Chondrocyte (in vitro differentiated cells): ENCODE results near the gene LRRC7. TPM values are rescaled to one million over a fixed set of nuclear protein-coding genes. Genes with fewer than 3 reads are reported as not detected.

Experiments
- DNase-seq: peaks from one replicate; pipeline ENCODE4 v3.0.0; 2021; ENCODE audit warnings: mixed read lengths, low spot score
- H3K27ac Mint-ChIP-seq: one replicate; pipeline ENCODE4 v1.8.0; 2021; ENCODE audit warnings: mild to moderate bottlenecking, moderate library complexity, mixed read lengths; ENCODE audit not compliant: unreplicated experiment
- H3K27me3 Mint-ChIP-seq: 2 replicates; pipeline ENCODE4 v1.8.0; 2021; ENCODE audit warnings: low read depth, mixed read lengths
- H3K36me3 Mint-ChIP-seq: 2 replicates; pipeline ENCODE4 v1.8.0; 2021; ENCODE audit warnings: low read depth, mixed read lengths
- H3K4me1 Mint-ChIP-seq: 2 replicates; pipeline ENCODE4 v1.8.0; 2021; ENCODE audit warnings: low read depth, mild to moderate bottlenecking, mixed read lengths
- H3K4me3 Mint-ChIP-seq: one replicate; pipeline ENCODE4 v1.8.0; 2021; ENCODE audit warnings: mild to moderate bottlenecking, moderate library complexity, mixed read lengths; ENCODE audit not compliant: unreplicated experiment
- H3K9me3 Mint-ChIP-seq: 2 replicates; pipeline ENCODE4 v1.8.0; 2021; ENCODE audit warnings: low read depth, mixed read lengths
- long read RNA-seq: library from polyadenylated mRNA; stranded (forward); transcript quantifications from one replicate; pipeline ENCODE4 v2.0.0, GENCODE V29; 2021
- total RNA-seq: library from RNA; stranded (reverse); gene quantifications from 3 replicates; pipeline ENCODE4 v1.2.1, GENCODE V29; 2021
- TF ChIP-seq, protein P1 (sequence below): fragments of 200-600 bp; sonication (generic); IDR thresholded peaks from 2 replicates; pipeline ENCODE4 v1.5.0; 2021; ENCODE audit warnings: antibody characterized with exemption, mild to moderate bottlenecking, moderate library complexity

Gene LRRC7
- 0.58 TPM in 1 of 3 replicates, not detected in the others for total RNA-seq
- long read RNA-seq, result 0 reads

DNA sequence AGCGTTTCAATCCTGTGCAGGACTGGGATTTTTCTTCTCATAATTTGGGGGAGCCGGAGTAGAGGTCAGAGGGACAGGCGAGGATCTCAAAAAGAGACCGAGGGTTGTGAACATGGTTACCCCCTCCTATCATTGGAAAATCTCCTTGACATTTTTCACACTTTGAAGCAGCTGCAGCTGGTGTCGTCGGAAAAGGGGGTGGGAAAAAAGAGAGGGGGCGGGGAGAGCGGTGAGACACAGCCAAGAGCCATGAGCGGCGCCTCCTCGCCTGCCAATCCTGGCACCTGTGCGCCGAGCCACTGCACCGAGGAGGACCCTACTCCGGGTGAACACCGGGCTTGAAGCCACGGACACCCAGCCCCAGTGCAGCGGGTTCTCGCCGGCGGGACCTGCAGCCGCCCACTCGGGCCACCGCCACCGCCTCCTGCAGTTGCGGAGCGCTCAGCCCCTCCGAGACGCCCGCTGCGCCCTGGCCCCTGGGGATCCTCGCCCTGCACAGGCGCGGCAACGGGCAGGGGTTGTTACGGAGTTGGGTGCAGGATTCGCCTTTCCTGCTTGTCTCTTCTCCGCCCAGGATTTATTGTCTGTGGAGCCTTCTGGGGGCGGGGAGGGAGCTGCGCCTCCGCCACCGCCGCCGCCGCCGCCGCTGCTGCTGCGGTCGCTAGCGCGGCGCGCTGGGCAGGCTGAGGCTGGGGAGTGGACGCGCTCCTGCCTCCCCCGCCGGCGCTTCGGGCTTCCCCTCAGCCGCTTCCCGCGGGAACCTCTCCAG lies at the start of gene LRRC7:
Gene LRRC7, plus strand, starts transcription at position 271 of the 769 bp plus-strand sequence. CDS start 718 bp downstream, outside the sequence.
- peak within 1 kb of the TSS; percentile 72 for H3K4me3 Mint-ChIP-seq
- no peaks in the 10 kb centered on the region for H3K36me3 Mint-ChIP-seq

DNA sequence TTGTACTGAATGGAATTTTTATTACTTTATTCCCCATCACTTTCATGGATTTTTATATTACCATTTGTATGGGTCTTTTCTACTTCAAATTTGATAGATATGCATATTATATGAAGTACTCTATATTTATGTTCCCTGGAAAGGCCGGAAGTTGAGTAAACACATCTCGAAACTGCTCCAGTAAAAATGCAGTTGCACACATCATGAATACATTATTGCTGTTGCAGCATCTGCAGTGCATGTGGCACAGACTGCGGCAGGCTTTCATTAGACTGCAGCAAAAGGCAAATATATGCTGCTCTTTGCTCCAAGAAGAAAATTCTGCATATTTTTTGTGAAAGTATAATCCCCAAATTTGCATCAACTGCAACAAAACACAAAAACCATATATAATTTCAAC lies 48.7 kb upstream of the LRRC7 start:
- no peak overlapping the region for H3K4me3 Mint-ChIP-seq
- no peaks in the 10 kb centered on the region for H3K9me3 Mint-ChIP-seq
- no peaks in the 10 kb centered on the region for H3K36me3 Mint-ChIP-seq
- no peak for DNase-seq
- no peaks in the 10 kb centered on the region for H3K27me3 Mint-ChIP-seq
- TF ChIP-seq, protein P1, sequence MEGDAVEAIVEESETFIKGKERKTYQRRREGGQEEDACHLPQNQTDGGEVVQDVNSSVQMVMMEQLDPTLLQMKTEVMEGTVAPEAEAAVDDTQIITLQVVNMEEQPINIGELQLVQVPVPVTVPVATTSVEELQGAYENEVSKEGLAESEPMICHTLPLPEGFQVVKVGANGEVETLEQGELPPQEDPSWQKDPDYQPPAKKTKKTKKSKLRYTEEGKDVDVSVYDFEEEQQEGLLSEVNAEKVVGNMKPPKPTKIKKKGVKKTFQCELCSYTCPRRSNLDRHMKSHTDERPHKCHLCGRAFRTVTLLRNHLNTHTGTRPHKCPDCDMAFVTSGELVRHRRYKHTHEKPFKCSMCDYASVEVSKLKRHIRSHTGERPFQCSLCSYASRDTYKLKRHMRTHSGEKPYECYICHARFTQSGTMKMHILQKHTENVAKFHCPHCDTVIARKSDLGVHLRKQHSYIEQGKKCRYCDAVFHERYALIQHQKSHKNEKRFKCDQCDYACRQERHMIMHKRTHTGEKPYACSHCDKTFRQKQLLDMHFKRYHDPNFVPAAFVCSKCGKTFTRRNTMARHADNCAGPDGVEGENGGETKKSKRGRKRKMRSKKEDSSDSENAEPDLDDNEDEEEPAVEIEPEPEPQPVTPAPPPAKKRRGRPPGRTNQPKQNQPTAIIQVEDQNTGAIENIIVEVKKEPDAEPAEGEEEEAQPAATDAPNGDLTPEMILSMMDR, result no peak
- no peak overlapping the region for H3K27ac Mint-ChIP-seq
- H3K4me1 Mint-ChIP-seq, result peaks cover 4% of the 10 kb centered on the region

More for the DNA sequence above, at the start of gene LRRC7:
- Mint-ChIP-seq H3K27me3 (peaks cover 59% of the 10 kb centered on the region), H3K9me3 (peaks cover 2% of the 10 kb centered on the region), H3K4me1 (peaks cover 23% of the 10 kb centered on the region), H3K27ac (no peak within 1 kb of the TSS)
- DNase-seq, result peak; percentile 92
- TF ChIP-seq, protein P1, result no peak

GRCh38 chr1:69520326-69520725 lies 47.4 kb upstream of the LRRC7 start:
- H3K27me3 Mint-ChIP-seq, result no peaks in the 10 kb centered on the region
- H3K27ac Mint-ChIP-seq, result no peak overlapping the region
- no peaks in the 10 kb centered on the region for H3K36me3 Mint-ChIP-seq
- no peak for DNase-seq
- peaks cover 4% of the 10 kb centered on the region for H3K4me1 Mint-ChIP-seq
- no peaks in the 10 kb centered on the region for H3K9me3 Mint-ChIP-seq
- TF ChIP-seq, protein P1, result no peak
- no peak overlapping the region for H3K4me3 Mint-ChIP-seq

- H3K27me3 Mint-ChIP-seq, result peaks cover 4% of the 10 kb centered on the region
- DNase-seq, result no peak
- peaks cover 4% of the 10 kb centered on the region for H3K4me1 Mint-ChIP-seq
- no peaks in the 10 kb centered on the region for H3K9me3 Mint-ChIP-seq
- H3K27ac Mint-ChIP-seq, result no peak overlapping the region
- H3K4me3 Mint-ChIP-seq, result no peak overlapping the region
- no peaks in the 10 kb centered on the region for H3K36me3 Mint-ChIP-seq
- TF ChIP-seq, protein P1, result no peak
Measured at GRCh38 chr1:69523032-69523431, 44.7 kb upstream of the LRRC7 start.

- Mint-ChIP-seq H3K27ac (no peak overlapping the region), H3K27me3 (peaks cover 4% of the 10 kb centered on the region), H3K36me3 (no peaks in the 10 kb centered on the region), H3K9me3 (no peaks in the 10 kb centered on the region), H3K4me3 (no peak overlapping the region), H3K4me1 (peaks cover 4% of the 10 kb centered on the region)
- DNase-seq, result no peak
- TF ChIP-seq, protein P1, result no peak
Measured at GRCh38 chr1:69523461-69523860, 44.3 kb upstream of the LRRC7 start.
